Muscle of leg (tissue), 11 donors: ENCODE results near the gene ADRM1. TPM values are rescaled to one million over a fixed set of nuclear protein-coding genes. Genes with fewer than 3 reads are reported as not detected.

Source experiments
- DNase-seq: peaks from one replicate; pipeline ENCODE4 v3.0.0; 2013
- H3K27ac ChIP-seq: one replicate; pipeline ENCODE4 v1.5.1; 2013; ENCODE audit warnings: mild to moderate bottlenecking, low read length, control low read depth
- H3K27me3 ChIP-seq: one replicate; pipeline ENCODE4 v1.6.1; 2013; ENCODE audit warnings: low read length; ENCODE audit not compliant: control insufficient read depth, insufficient read depth
- H3K36me3 ChIP-seq: one replicate; pipeline ENCODE4 v1.6.1; 2013; ENCODE audit warnings: low read length; ENCODE audit not compliant: control insufficient read depth, insufficient read depth
- H3K4me1 ChIP-seq: one replicate; pipeline ENCODE4 v1.6.1; 2013; ENCODE audit warnings: low read length; ENCODE audit not compliant: control insufficient read depth, insufficient read depth
- H3K4me3 ChIP-seq: one replicate; pipeline ENCODE4 v1.5.1; 2013; ENCODE audit warnings: low read length, control low read depth
- H3K9me3 ChIP-seq: replicated peaks from 2 replicates; pipeline ENCODE4 v1.6.1; 2013; ENCODE audit warnings: low read depth, low read length; ENCODE audit not compliant: control insufficient read depth
- WGBS: methylation state at CpG from one replicate; pipeline ENCODE4 v1.1.5; 2013; ENCODE audit warnings: missing lambda C conversion rate; ENCODE audit not compliant: insufficient coverage; 5-methylcytosine and 5-hydroxymethylcytosine counted together
- polyA plus RNA-seq, 8 donors: library from polyadenylated mRNA; unstranded; fragments of 120-200 nt; gene quantifications; one replicate each; pipeline versions ENCODE4 v1.2.1 to v1.2.3, GENCODE V29; 2013; ENCODE audit warnings: inconsistent platforms in 1 of 8, low replicate concordance in 1 of 8; ENCODE audit not compliant: insufficient read length in 8 of 8, insufficient read depth in 1 of 8
- total RNA-seq: library from RNA; stranded (reverse); fragments of 120-200 nt; gene quantifications from one replicate; pipeline ENCODE4 v1.2.4, GENCODE V29; 2013

The ADRM1 gene
- total and polyA plus RNA-seq, 9 donors: 53.6 to 65.6 (median 59.2) TPM

GRCh38 chr20:62265365-62265764, 37.4 kb upstream of the ADRM1 start:
- H3K27ac ChIP-seq: no peak overlapping the region

GRCh38 chr20:62266340-62266739, 36.5 kb upstream of the ADRM1 start:
- peaks cover 8% of the 10 kb centered on the region for H3K9me3 ChIP-seq
- H3K4me3 ChIP-seq: no peak overlapping the region
- H3K27ac ChIP-seq: no peak overlapping the region
- peaks cover 27% of the 10 kb centered on the region for H3K4me1 ChIP-seq
- 91% methylated on average over 6 of the region's 10 CpGs for WGBS
- H3K27me3 ChIP-seq: no peaks in the 10 kb centered on the region
- no peak for DNase-seq
- H3K36me3 ChIP-seq: peaks cover 58% of the 10 kb centered on the region

More at GRCh38 chr20:62265365-62265764, 37.4 kb upstream of the ADRM1 start:
- no peak for DNase-seq
- peaks cover 62% of the 10 kb centered on the region for H3K36me3 ChIP-seq
- no CpG with 5 or more reads among the region's 1 CpG for WGBS
- H3K4me1 ChIP-seq: peaks cover 21% of the 10 kb centered on the region
- H3K4me3 ChIP-seq: no peak overlapping the region
- no peaks in the 10 kb centered on the region for H3K27me3 ChIP-seq
- H3K9me3 ChIP-seq: peaks cover 8% of the 10 kb centered on the region

GRCh38 chr20:62266851-62267250, 35.9 kb upstream of the ADRM1 start:
- Histone ChIP-seq H3K27me3 (no peaks in the 10 kb centered on the region), H3K4me1 (peaks cover 27% of the 10 kb centered on the region), H3K9me3 (peaks cover 8% of the 10 kb centered on the region), H3K27ac (peak overlapping the region; percentile 70), H3K36me3 (peaks cover 56% of the 10 kb centered on the region), H3K4me3 (no peak overlapping the region)
- WGBS: 100% methylated on average over 3 of the region's 13 CpGs
- DNase-seq: no peak

- H3K4me3 ChIP-seq: no peak overlapping the region
- H3K27me3 ChIP-seq: no peaks in the 10 kb centered on the region
- H3K36me3 ChIP-seq: peaks cover 56% of the 10 kb centered on the region
- peaks cover 8% of the 10 kb centered on the region for H3K9me3 ChIP-seq
- DNase-seq: peak; percentile 39
- peak overlapping the region; percentile 70 for H3K27ac ChIP-seq
- H3K4me1 ChIP-seq: peaks cover 27% of the 10 kb centered on the region
- 92% methylated on average over 5 of the region's 10 CpGs for WGBS
Observed at GRCh38 chr20:62267543-62267942, 35.3 kb upstream of the ADRM1 start.

- H3K27me3 ChIP-seq: no peaks in the 10 kb centered on the region
- no peak overlapping the region for H3K4me3 ChIP-seq
- H3K36me3 ChIP-seq: peaks cover 56% of the 10 kb centered on the region
- no peak overlapping the region for H3K27ac ChIP-seq
- peaks cover 8% of the 10 kb centered on the region for H3K9me3 ChIP-seq
- DNase-seq: no peak
- H3K4me1 ChIP-seq: peaks cover 27% of the 10 kb centered on the region
- 100% methylated on average over 3 of the region's 7 CpGs for WGBS
Observed at GRCh38 chr20:62268228-62268900, 34.4 kb upstream of the ADRM1 start.

- Histone ChIP-seq H3K27me3 (no peaks in the 10 kb centered on the region), H3K27ac (no peak overlapping the region), H3K36me3 (peaks cover 59% of the 10 kb centered on the region), H3K4me1 (peaks cover 33% of the 10 kb centered on the region), H3K4me3 (no peak overlapping the region), H3K9me3 (peaks cover 8% of the 10 kb centered on the region)
- DNase-seq: no peak
- WGBS: 69% methylated on average over 14 of the region's 14 CpGs
Observed at GRCh38 chr20:62269378-62269777, 33.4 kb upstream of the ADRM1 start.

- 76% methylated on average over 15 of the region's 17 CpGs for WGBS
- no peak for DNase-seq
- Histone ChIP-seq H3K27ac (no peak overlapping the region), H3K36me3 (peaks cover 55% of the 10 kb centered on the region), H3K4me3 (no peak overlapping the region), H3K4me1 (peaks cover 37% of the 10 kb centered on the region), H3K27me3 (no peaks in the 10 kb centered on the region), H3K9me3 (peaks cover 5% of the 10 kb centered on the region)
Observed at GRCh38 chr20:62269871-62270270, 32.9 kb upstream of the ADRM1 start.

GRCh38 chr20:62272200-62272599, 30.6 kb upstream of the ADRM1 start:
- Histone ChIP-seq H3K27me3 (no peaks in the 10 kb centered on the region), H3K4me3 (no peak overlapping the region), H3K36me3 (peaks cover 38% of the 10 kb centered on the region), H3K4me1 (peaks cover 52% of the 10 kb centered on the region), H3K27ac (no peak overlapping the region), H3K9me3 (no peaks in the 10 kb centered on the region)
- no peak for DNase-seq
- 74% methylated on average over 6 of the region's 10 CpGs for WGBS

GRCh38 chr20:62273416-62273815, 29.4 kb upstream of the ADRM1 start:
- Histone ChIP-seq H3K36me3 (peaks cover 37% of the 10 kb centered on the region), H3K4me1 (peaks cover 53% of the 10 kb centered on the region), H3K27ac (no peak overlapping the region), H3K4me3 (no peak overlapping the region), H3K27me3 (no peaks in the 10 kb centered on the region), H3K9me3 (no peaks in the 10 kb centered on the region)
- no peak for DNase-seq
- 94% methylated on average over 18 of the region's 18 CpGs for WGBS

GRCh38 chr20:62274332-62274950, 28.4 kb upstream of the ADRM1 start:
- peaks cover 42% of the 10 kb centered on the region for H3K36me3 ChIP-seq
- peak overlapping the region; percentile 17 for H3K27ac ChIP-seq
- H3K27me3 ChIP-seq: no peaks in the 10 kb centered on the region
- H3K9me3 ChIP-seq: no peaks in the 10 kb centered on the region
- DNase-seq: no peak
- peaks cover 48% of the 10 kb centered on the region for H3K4me1 ChIP-seq
- no peak overlapping the region for H3K4me3 ChIP-seq
- WGBS: 78% methylated on average over 11 of the region's 13 CpGs
